Vagina (tissue), 2 donors: Measurements from ENCODE around the gene CCDC18.

Source experiments
- POLR2A ChIP-seq, 2 donors: fragments of 450-650 bp; IDR thresholded peaks; one replicate each; pipeline ENCODE4 v1.6.1; 2017; ENCODE audit warnings: antibody characterized with exemption in 2 of 2, mild to moderate bottlenecking in 2 of 2, moderate library complexity in 2 of 2
- POLR2AphosphoS5 ChIP-seq, 2 donors: sonication (generic); formaldehyde crosslinking; IDR thresholded peaks; one replicate each; pipeline ENCODE4 v1.9.0; 2017; ENCODE audit warnings: antibody characterized with exemption in 2 of 2, mild to moderate bottlenecking in 2 of 2, low read depth in 1 of 2; ENCODE audit not compliant: insufficient read depth in 1 of 2
- TF ChIP-seq, protein P1 (sequence below), 3 experiments: fragments of 450-650 bp in 2 of 3; fragments of 200-600 bp in 1 of 3; sonication (generic) in 1 of 3; IDR thresholded peaks; one replicate each; pipeline ENCODE4 v1.5.1; 2017 to 2019; ENCODE audit warnings: antibody characterized with exemption in 3 of 3, mild to moderate bottlenecking in 2 of 3, moderate library complexity in 2 of 3

DNA sequence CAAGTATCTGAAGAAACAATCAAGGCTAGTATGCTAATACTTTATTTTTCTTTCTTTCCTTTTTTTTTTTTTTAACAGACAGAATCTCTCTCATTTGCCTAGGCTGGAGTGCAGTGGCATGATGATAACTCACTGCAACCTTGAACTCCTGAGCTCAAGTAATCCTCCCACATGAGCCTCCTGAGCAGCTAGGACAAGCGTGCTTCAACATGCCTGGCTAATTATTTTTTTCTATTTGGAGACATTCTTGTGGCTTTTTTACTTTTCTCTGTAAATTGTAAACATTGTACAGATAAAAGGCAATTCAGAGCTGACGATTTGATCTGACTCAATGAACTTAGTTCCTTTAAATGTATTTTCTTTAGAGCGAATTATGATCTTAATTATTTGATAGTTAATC is 41.4 kb downstream of the CCDC18 start:
- no peak for TF ChIP-seq POLR2A (IDR thresholded peaks at IDR 0.05)
- TF ChIP-seq, protein P1, sequence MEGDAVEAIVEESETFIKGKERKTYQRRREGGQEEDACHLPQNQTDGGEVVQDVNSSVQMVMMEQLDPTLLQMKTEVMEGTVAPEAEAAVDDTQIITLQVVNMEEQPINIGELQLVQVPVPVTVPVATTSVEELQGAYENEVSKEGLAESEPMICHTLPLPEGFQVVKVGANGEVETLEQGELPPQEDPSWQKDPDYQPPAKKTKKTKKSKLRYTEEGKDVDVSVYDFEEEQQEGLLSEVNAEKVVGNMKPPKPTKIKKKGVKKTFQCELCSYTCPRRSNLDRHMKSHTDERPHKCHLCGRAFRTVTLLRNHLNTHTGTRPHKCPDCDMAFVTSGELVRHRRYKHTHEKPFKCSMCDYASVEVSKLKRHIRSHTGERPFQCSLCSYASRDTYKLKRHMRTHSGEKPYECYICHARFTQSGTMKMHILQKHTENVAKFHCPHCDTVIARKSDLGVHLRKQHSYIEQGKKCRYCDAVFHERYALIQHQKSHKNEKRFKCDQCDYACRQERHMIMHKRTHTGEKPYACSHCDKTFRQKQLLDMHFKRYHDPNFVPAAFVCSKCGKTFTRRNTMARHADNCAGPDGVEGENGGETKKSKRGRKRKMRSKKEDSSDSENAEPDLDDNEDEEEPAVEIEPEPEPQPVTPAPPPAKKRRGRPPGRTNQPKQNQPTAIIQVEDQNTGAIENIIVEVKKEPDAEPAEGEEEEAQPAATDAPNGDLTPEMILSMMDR (IDR thresholded peaks at IDR 0.05), result no peak
- TF ChIP-seq POLR2AphosphoS5 (IDR thresholded peaks at IDR 0.05; ENCODE audit: insufficient read depth in 1 of 2, low read depth in 1 of 2), result no peak
